ENCODE data around the gene SCO1. TPM values are rescaled to one million over a fixed set of nuclear protein-coding genes. Genes with fewer than 3 reads are reported as not detected.

SCO1 gene
- total RNA-seq, 1 donor from 2014 or later = 29.8 TPM

DNA sequence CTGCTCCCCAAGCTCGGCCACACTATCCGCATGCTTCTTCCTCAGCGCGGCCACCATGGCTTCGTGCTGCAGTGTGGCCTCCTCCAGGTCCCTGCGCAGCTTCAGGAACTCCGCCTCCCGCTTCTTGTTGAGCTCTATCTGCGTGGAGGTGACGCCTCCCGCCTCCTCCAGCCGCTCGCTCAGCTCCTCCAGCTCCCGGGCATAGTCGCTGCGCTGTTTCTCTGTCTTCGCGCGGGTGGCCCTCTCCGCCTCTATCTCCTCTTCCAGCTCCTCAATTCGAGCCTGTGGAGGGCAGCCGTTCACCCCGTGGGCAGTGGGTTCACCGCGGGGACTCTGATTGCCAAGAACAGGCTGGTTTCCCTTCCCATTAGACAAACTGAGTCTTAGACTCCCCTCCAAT, 59.2 kb downstream of the SCO1 start:
- no peaks in the 10 kb centered on the region for H3K4me1 Mint-ChIP-seq

DNA sequence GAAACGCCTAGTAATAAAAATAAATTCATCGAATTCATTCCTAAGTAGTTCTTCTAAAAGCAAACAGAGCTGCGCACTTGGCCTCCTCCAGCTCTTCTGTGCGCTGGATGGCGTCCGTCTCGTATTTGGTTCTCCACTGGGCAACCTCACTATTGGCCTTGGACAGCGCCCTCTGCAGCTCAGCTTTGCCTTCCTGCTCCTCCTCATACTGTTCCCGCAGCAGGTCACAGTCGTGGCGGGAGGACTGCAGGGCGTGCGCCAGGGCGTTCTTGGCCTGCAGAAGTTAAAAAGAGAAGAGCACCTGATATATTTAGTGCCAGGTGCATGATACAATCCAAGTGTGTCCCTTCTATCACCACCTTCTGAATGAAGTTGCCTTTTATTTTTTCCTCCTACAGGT, 62.0 kb downstream of the SCO1 start:
- Mint-ChIP-seq H3K36me3 (peaks cover 22% of the 10 kb centered on the region), H3K4me1 (peaks cover 2% of the 10 kb centered on the region), H3K27ac (no peak overlapping the region), H3K9me3 (no peaks in the 10 kb centered on the region), H3K27me3 (ENCODE audit: low read depth) (no peaks in the 10 kb centered on the region), H3K4me3 (no peak overlapping the region)
- no peak for DNase-seq (ENCODE audit: low spot score in 2 of 2, unreplicated experiment in 2 of 2)
- TF ChIP-seq, protein P1, sequence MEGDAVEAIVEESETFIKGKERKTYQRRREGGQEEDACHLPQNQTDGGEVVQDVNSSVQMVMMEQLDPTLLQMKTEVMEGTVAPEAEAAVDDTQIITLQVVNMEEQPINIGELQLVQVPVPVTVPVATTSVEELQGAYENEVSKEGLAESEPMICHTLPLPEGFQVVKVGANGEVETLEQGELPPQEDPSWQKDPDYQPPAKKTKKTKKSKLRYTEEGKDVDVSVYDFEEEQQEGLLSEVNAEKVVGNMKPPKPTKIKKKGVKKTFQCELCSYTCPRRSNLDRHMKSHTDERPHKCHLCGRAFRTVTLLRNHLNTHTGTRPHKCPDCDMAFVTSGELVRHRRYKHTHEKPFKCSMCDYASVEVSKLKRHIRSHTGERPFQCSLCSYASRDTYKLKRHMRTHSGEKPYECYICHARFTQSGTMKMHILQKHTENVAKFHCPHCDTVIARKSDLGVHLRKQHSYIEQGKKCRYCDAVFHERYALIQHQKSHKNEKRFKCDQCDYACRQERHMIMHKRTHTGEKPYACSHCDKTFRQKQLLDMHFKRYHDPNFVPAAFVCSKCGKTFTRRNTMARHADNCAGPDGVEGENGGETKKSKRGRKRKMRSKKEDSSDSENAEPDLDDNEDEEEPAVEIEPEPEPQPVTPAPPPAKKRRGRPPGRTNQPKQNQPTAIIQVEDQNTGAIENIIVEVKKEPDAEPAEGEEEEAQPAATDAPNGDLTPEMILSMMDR (IDR thresholded peaks at IDR 0.05; ENCODE audit: unreplicated experiment) = no peak

More for the DNA sequence above, 59.2 kb downstream of the SCO1 start:
- no peak overlapping the region for H3K4me3 Mint-ChIP-seq
- TF ChIP-seq, protein P1 (IDR thresholded peaks at IDR 0.05; ENCODE audit: unreplicated experiment) = no peak
- peaks cover 28% of the 10 kb centered on the region for H3K36me3 Mint-ChIP-seq
- no peak for DNase-seq (ENCODE audit: low spot score in 2 of 2, unreplicated experiment in 2 of 2)
- H3K27ac Mint-ChIP-seq = no peak overlapping the region
- no peaks in the 10 kb centered on the region for H3K9me3 Mint-ChIP-seq
- no peaks in the 10 kb centered on the region for H3K27me3 Mint-ChIP-seq (ENCODE audit: low read depth)

DNA sequence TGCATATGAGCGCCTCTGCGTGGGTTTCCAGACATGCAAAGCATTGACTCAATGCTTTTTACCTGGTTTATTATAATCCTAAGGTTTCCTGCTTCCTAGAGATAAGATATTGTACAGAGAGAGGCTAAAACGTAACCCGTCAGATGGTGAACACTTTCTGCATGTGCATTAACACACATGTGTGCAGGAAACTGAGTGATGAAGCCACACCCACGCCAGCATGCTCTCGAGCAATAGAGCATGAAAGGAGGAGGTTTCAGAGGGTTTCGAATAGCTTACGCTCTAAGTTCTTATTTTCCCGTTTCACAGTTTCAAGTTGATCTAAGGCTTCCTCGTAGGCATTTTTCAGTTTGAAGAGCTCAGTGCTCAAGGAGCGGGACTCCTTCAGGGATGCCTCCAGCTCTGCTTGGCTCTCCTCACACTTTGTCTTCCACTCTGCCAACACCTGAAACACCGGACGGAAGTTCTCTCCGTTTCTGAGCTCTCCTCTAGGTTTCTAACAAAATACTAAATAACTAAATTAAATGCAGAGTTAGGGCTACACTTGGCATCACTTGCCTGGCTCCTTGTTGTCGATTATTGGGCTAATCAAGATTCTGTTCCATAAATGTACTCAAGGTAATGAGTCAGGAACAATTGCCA, 63.5 kb downstream of the SCO1 start:
- Mint-ChIP-seq H3K4me3 (no peak overlapping the region), H3K27me3 (ENCODE audit: low read depth) (no peaks in the 10 kb centered on the region), H3K4me1 (peaks cover 2% of the 10 kb centered on the region), H3K9me3 (no peaks in the 10 kb centered on the region), H3K36me3 (peaks cover 22% of the 10 kb centered on the region), H3K27ac (no peak overlapping the region)
- DNase-seq (ENCODE audit: low spot score in 2 of 2, unreplicated experiment in 2 of 2) = no peak
- TF ChIP-seq, protein P1 (IDR thresholded peaks at IDR 0.05; ENCODE audit: unreplicated experiment) = no peak

DNA sequence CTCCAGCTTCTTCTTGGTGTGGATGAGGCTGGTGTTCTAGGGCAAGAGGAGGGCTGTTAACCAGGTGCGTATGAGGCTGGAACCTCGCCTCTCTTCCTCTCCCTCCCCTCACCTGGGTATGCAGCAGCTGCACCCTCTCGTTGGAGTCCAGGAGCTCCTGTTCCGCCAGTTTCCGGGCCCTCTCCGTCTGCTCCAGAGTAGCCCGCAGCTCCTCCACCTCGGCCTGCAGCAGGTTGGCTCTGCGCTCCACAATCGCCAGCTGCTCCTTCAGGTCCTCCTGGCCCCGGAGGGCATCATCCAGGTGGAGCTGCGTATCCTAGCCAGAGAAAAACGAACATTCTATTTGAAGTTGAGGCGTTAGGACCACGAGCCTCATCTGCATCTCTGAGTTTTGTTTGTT, 65.6 kb downstream of the SCO1 start:
- no peaks in the 10 kb centered on the region for H3K9me3 Mint-ChIP-seq
- TF ChIP-seq, protein P1 (IDR thresholded peaks at IDR 0.05; ENCODE audit: unreplicated experiment) = no peak
- no peak overlapping the region for H3K27ac Mint-ChIP-seq
- peaks cover 2% of the 10 kb centered on the region for H3K4me1 Mint-ChIP-seq
- no peak for DNase-seq (ENCODE audit: low spot score in 2 of 2, unreplicated experiment in 2 of 2)
- H3K36me3 Mint-ChIP-seq = peaks cover 15% of the 10 kb centered on the region
- H3K4me3 Mint-ChIP-seq = no peak overlapping the region
- H3K27me3 Mint-ChIP-seq (ENCODE audit: low read depth) = no peaks in the 10 kb centered on the region

DNA sequence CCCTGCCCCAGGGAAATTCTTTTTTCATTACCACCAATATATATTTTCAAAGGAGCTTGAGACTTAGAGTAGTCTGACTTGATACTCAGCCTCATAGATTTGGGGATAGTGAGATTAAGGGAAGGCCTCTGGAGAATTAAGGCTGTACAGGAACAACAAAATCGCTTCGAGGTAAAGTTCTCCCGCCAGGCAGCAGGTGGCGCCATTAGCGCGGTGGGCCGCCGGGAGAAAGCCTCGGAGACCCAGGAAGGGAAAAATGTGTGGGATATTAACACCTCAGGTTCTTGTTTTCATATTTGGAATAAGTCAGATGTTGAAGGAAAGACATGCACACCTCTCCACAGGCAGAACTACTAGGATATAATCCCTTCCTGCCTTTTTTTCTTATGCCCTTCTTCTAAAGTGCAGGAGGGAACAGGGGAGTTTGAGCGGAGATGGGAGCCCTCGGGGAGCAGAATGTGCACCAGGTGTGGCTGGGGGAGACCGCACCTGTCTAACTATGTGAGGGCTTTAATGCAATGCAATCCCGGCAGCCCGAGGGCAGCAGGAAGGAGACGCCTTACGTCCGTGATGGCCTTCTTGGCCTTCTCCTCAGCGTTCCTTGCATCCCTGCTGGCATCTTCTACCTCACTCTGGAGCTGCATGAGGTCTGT, 66.2 kb downstream of the SCO1 start:
- TF ChIP-seq, protein P1 (IDR thresholded peaks at IDR 0.05; ENCODE audit: unreplicated experiment) = peak; percentile 80
- H3K27ac Mint-ChIP-seq = no peak overlapping the region
- H3K36me3 Mint-ChIP-seq = peaks cover 15% of the 10 kb centered on the region
- peak in 1 of 2 experiments; percentile 59 for DNase-seq (ENCODE audit: low spot score in 2 of 2, unreplicated experiment in 2 of 2)
- no peak overlapping the region for H3K4me3 Mint-ChIP-seq
- H3K4me1 Mint-ChIP-seq = peaks cover 2% of the 10 kb centered on the region
- H3K9me3 Mint-ChIP-seq = no peaks in the 10 kb centered on the region
- H3K27me3 Mint-ChIP-seq (ENCODE audit: low read depth) = no peaks in the 10 kb centered on the region
